Measurements from ENCODE around the gene PER3.

DNA sequence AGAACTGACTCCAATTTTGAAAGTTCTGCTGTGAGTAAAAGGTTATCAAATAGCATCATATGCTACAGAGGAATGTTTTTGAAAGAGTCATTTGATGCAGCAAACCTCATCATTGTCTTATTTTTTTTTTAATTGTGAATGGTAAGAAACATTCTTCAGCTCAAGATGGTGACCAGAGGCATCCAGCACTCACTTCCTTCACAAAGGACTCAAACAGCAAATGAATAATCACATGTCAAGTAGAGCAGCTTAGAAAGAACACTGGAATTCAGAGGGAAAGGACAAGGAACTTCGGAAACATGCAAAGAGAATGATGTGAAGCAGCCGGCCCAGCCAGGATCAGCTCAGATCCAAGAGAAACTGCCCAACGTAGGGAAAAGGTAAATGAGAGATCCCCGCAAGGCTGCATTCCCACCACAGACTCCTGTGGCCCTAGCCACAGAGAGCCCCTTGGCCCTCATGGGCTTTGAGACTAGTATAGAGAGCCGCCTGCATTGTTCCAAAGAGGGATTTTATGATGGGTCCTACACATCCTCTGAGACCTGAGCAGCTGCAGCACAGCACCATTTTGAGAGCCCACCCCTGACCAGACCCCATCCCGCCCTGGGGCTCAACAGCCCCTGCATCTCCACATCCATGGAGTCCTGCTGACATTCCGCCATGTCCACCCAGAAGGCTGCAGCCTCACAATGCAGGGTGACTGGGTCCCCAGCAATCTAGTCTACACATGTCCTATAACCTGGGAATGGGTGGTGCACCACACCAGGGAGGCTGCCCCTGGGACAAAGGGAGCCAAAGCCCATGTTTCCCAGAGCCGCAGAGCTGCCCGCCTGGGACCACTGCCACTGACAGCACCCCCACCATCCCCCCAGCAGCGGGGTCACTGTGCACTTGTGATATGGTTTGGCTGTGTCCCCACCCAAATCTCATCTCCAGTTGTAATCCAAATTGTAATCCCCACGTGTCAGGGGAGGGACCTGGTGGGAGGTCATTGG, 90.0 kb downstream of the PER3 start:
- TF ChIP-seq FOS (IDR thresholded peaks at IDR 0.05; ENCODE audit: low read depth, low read length) (no peak), POLR2A (IDR thresholded peaks at IDR 0.05; ENCODE audit: low read depth, low read length) (no peak), CTCF (conservative IDR thresholded peaks at IDR 0.05; ENCODE audit: low read depth, low read length) (no peak), CHD1 (IDR thresholded peaks at IDR 0.05; ENCODE audit: low read depth, low read length) (no peak), BHLHE40 (IDR thresholded peaks at IDR 0.05; ENCODE audit: low read depth, low read length) (no peak), SMC3 (IDR thresholded peaks at IDR 0.05; ENCODE audit: low read depth, low read length) (no peak), USF2 (IDR thresholded peaks at IDR 0.05; ENCODE audit: low read depth, low read length) (no peak), MAFK (IDR thresholded peaks at IDR 0.05; ENCODE audit: low read depth, low read length) (no peak), MXI1 (IDR thresholded peaks at IDR 0.05; ENCODE audit: borderline replicate concordance, low read depth, low read length) (no peak), RCOR1 (IDR thresholded peaks at IDR 0.05; ENCODE audit: insufficient replicate concordance, low read length) (no peak), RAD21 (IDR thresholded peaks at IDR 0.05; ENCODE audit: low read length) (no peak)
- TF ChIP-seq, protein P1, sequence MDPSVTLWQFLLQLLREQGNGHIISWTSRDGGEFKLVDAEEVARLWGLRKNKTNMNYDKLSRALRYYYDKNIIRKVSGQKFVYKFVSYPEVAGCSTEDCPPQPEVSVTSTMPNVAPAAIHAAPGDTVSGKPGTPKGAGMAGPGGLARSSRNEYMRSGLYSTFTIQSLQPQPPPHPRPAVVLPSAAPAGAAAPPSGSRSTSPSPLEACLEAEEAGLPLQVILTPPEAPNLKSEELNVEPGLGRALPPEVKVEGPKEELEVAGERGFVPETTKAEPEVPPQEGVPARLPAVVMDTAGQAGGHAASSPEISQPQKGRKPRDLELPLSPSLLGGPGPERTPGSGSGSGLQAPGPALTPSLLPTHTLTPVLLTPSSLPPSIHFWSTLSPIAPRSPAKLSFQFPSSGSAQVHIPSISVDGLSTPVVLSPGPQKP (IDR thresholded peaks at IDR 0.05; ENCODE audit: borderline replicate concordance, low read depth, low read length) = no peak
